GM12878 (cell line): ENCODE measurements around the gene FNDC3B.
"Not testable (repeated sequence)": the region's sequence is repeated elsewhere in the genome, so short reads cannot be mapped to it uniquely, and the experiment has no call there.

Experiments
- CBX5 ChIP-seq: sonication (generic); IDR thresholded peaks from 2 replicates; pipeline ENCODE4 v1.6.1; 2016; ENCODE audit warnings: low read depth, moderate library complexity, mild to moderate bottlenecking, inconsistent platforms
- CEBPB ChIP-seq, 2 experiments: fragments of 150-350 bp in 1 of 2; IDR thresholded peaks; 2 replicates each; pipeline ENCODE4 v1.6.1; 2012 to 2014; ENCODE audit warnings: low read depth in 2 of 2, low read length in 2 of 2, borderline replicate concordance in 1 of 2, inconsistent platforms in 1 of 2
- EZH2 ChIP-seq: IDR thresholded peaks from 2 replicates; pipeline ENCODE4 v1.6.1; 2012; ENCODE audit warnings: low read depth, mild to moderate bottlenecking, control low read depth, inconsistent platforms, low read length, borderline replicate concordance; ENCODE audit not compliant: control insufficient read depth
- HCFC1 ChIP-seq: fragments of 150-350 bp; IDR thresholded peaks from 2 replicates; pipeline ENCODE4 v1.6.1; 2014; ENCODE audit warnings: low read length
- MXI1 ChIP-seq: fragments of 150-350 bp; IDR thresholded peaks from 2 replicates; pipeline ENCODE4 v1.6.1; 2011; ENCODE audit warnings: low read depth, mild to moderate bottlenecking, inconsistent platforms, low read length, improper control_type of control experiment
- POLR2A ChIP-seq: IDR thresholded peaks from 2 replicates; pipeline ENCODE4 v1.6.1; 2011; ENCODE audit warnings: low read depth, mild to moderate bottlenecking, low read length
- TAF1 ChIP-seq: IDR thresholded peaks from 2 replicates; pipeline ENCODE4 v1.6.1; 2011; ENCODE audit warnings: mild to moderate bottlenecking, low read depth, low read length, borderline replicate concordance
- TF ChIP-seq, protein P1 (sequence below): IDR thresholded peaks from 2 replicates; pipeline ENCODE4 v1.6.1; 2011; ENCODE audit warnings: borderline replicate concordance, low read depth, mild to moderate bottlenecking, moderate library complexity, mixed read lengths, low read length; ENCODE audit not compliant: insufficient read depth; ENCODE audit errors: extremely low read length
- TF ChIP-seq, protein P2 (sequence below): fragments of 450-650 bp; IDR thresholded peaks from 2 replicates; pipeline ENCODE4 v1.6.1; 2016; ENCODE audit warnings: mild to moderate bottlenecking, moderate library complexity, borderline replicate concordance
- TF ChIP-seq, protein P3 (sequence below): IDR thresholded peaks from 2 replicates; pipeline ENCODE4 v1.6.1; 2012; ENCODE audit warnings: low read depth, low read length, improper control_type of control experiment

DNA sequence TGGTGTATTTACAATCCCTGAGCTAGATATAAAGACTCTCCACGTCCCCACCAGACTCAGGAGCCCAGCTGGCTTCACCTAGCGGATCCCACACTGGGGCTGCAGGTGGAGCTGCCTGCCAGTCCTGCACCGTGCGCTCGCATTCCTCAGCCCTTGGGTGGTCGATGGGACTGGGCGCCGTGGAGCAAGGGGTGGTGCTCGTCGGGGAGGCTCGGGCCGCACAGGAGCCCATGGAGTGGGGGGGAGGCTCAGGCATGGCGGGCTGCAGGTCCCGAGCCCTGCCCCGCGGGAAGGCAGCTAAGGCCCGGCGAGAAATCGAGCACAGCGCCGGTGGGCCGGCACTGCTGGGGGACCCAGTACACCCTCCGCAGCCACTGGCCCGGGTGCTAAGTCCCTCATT lies 40.6 kb upstream of the FNDC3B start:
- TF ChIP-seq MXI1; HCFC1; CBX5; EZH2; POLR2A; TAF1; CEBPB (IDR thresholded peaks at IDR 0.05; ENCODE audit: borderline replicate concordance in 1 of 2, low read depth in 2 of 2, low read length in 2 of 2): not testable (repeated sequence)
- TF ChIP-seq, protein P1, sequence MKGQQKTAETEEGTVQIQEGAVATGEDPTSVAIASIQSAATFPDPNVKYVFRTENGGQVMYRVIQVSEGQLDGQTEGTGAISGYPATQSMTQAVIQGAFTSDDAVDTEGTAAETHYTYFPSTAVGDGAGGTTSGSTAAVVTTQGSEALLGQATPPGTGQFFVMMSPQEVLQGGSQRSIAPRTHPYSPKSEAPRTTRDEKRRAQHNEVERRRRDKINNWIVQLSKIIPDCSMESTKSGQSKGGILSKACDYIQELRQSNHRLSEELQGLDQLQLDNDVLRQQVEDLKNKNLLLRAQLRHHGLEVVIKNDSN = not testable (repeated sequence)
- TF ChIP-seq, protein P2, sequence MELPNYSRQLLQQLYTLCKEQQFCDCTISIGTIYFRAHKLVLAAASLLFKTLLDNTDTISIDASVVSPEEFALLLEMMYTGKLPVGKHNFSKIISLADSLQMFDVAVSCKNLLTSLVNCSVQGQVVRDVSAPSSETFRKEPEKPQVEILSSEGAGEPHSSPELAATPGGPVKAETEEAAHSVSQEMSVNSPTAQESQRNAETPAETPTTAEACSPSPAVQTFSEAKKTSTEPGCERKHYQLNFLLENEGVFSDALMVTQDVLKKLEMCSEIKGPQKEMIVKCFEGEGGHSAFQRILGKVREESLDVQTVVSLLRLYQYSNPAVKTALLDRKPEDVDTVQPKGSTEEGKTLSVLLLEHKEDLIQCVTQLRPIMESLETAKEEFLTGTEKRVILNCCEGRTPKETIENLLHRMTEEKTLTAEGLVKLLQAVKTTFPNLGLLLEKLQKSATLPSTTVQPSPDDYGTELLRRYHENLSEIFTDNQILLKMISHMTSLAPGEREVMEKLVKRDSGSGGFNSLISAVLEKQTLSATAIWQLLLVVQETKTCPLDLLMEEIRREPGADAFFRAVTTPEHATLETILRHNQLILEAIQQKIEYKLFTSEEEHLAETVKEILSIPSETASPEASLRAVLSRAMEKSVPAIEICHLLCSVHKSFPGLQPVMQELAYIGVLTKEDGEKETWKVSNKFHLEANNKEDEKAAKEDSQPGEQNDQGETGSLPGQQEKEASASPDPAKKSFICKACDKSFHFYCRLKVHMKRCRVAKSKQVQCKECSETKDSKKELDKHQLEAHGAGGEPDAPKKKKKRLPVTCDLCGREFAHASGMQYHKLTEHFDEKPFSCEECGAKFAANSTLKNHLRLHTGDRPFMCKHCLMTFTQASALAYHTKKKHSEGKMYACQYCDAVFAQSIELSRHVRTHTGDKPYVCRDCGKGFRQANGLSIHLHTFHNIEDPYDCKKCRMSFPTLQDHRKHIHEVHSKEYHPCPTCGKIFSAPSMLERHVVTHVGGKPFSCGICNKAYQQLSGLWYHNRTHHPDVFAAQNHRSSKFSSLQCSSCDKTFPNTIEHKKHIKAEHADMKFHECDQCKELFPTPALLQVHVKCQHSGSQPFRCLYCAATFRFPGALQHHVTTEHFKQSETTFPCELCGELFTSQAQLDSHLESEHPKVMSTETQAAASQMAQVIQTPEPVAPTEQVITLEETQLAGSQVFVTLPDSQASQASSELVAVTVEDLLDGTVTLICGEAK = not testable (repeated sequence)
- TF ChIP-seq, protein P3, sequence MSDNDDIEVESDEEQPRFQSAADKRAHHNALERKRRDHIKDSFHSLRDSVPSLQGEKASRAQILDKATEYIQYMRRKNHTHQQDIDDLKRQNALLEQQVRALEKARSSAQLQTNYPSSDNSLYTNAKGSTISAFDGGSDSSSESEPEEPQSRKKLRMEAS = not testable (repeated sequence)
